Nephron progenitor cell (in vitro differentiated cells): ENCODE results near the gene PDE4B.

Experiments used
- DNase-seq: peaks from one replicate; pipeline ENCODE4 v3.0.0; 2021
- H3K27ac Mint-ChIP-seq: 2 replicates; pipeline ENCODE4 v1.8.0; 2021; ENCODE audit warnings: mild to moderate bottlenecking, moderate library complexity, mixed read lengths
- H3K27me3 Mint-ChIP-seq: 2 replicates; pipeline ENCODE4 v1.8.0; 2021; ENCODE audit warnings: mild to moderate bottlenecking, low read depth, mixed read lengths; ENCODE audit not compliant: poor library complexity
- H3K36me3 Mint-ChIP-seq: 2 replicates; pipeline ENCODE4 v1.8.0; 2021; ENCODE audit warnings: low read depth, mixed read lengths
- H3K4me1 Mint-ChIP-seq: 2 replicates; pipeline ENCODE4 v1.8.0; 2021; ENCODE audit warnings: mixed read lengths
- H3K4me3 Mint-ChIP-seq: 2 replicates; pipeline ENCODE4 v1.8.0; 2021; ENCODE audit warnings: mild to moderate bottlenecking, moderate library complexity, mixed read lengths
- H3K9me3 Mint-ChIP-seq: 2 replicates; pipeline ENCODE4 v1.8.0; 2021; ENCODE audit warnings: mild to moderate bottlenecking, moderate library complexity, mixed read lengths
- CTCF ChIP-seq: fragments of 200-600 bp; sonication (generic); IDR thresholded peaks from 2 replicates; pipeline ENCODE4 v1.5.0; 2021; ENCODE audit warnings: antibody characterized with exemption

Gene PDE4B

GRCh38 chr1:66025188-66025587 lies 232.5 kb downstream of the PDE4B start:
- no peaks in the 10 kb centered on the region for H3K4me1 Mint-ChIP-seq
- DNase-seq, result no peak
- peaks cover 12% of the 10 kb centered on the region for H3K9me3 Mint-ChIP-seq
- no peaks in the 10 kb centered on the region for H3K36me3 Mint-ChIP-seq
- no peak overlapping the region for H3K4me3 Mint-ChIP-seq
- H3K27me3 Mint-ChIP-seq, result peaks cover 3% of the 10 kb centered on the region
- TF ChIP-seq CTCF, result no peak
- no peak overlapping the region for H3K27ac Mint-ChIP-seq

GRCh38 chr1:66028035-66028434 lies 235.3 kb downstream of the PDE4B start:
- peaks cover 3% of the 10 kb centered on the region for H3K27me3 Mint-ChIP-seq
- H3K27ac Mint-ChIP-seq, result no peak overlapping the region
- H3K4me1 Mint-ChIP-seq, result no peaks in the 10 kb centered on the region
- TF ChIP-seq CTCF, result no peak
- peaks cover 17% of the 10 kb centered on the region for H3K9me3 Mint-ChIP-seq
- H3K4me3 Mint-ChIP-seq, result no peak overlapping the region
- no peak for DNase-seq
- H3K36me3 Mint-ChIP-seq, result no peaks in the 10 kb centered on the region

- DNase-seq, result no peak
- no peak overlapping the region for H3K27ac Mint-ChIP-seq
- H3K27me3 Mint-ChIP-seq, result peaks cover 3% of the 10 kb centered on the region
- peaks cover 15% of the 10 kb centered on the region for H3K9me3 Mint-ChIP-seq
- TF ChIP-seq CTCF, result no peak
- H3K4me1 Mint-ChIP-seq, result no peaks in the 10 kb centered on the region
- no peak overlapping the region for H3K4me3 Mint-ChIP-seq
- H3K36me3 Mint-ChIP-seq, result no peaks in the 10 kb centered on the region
Measured at GRCh38 chr1:66033781-66034180, 241.1 kb downstream of the PDE4B start.

- Mint-ChIP-seq H3K9me3 (no peaks in the 10 kb centered on the region), H3K27ac (no peak overlapping the region), H3K4me1 (no peaks in the 10 kb centered on the region), H3K36me3 (no peaks in the 10 kb centered on the region), H3K27me3 (peaks cover 5% of the 10 kb centered on the region), H3K4me3 (no peak overlapping the region)
- no peak for TF ChIP-seq CTCF
- no peak for DNase-seq
Measured at GRCh38 chr1:66035616-66036245, 243.0 kb downstream of the PDE4B start.

- Mint-ChIP-seq H3K27ac (no peak overlapping the region), H3K36me3 (no peaks in the 10 kb centered on the region)
- no peak for DNase-seq
Measured at GRCh38 chr1:66041654-66042053, 249.0 kb downstream of the PDE4B start.

More at GRCh38 chr1:66041654-66042053, 249.0 kb downstream of the PDE4B start:
- Mint-ChIP-seq H3K4me1 (no peaks in the 10 kb centered on the region), H3K9me3 (no peaks in the 10 kb centered on the region), H3K4me3 (no peak overlapping the region), H3K27me3 (peaks cover 24% of the 10 kb centered on the region)
- TF ChIP-seq CTCF, result no peak
